Stimulated activated CD4-positive, alpha-beta T cell treated with anti-CD3 and anti-CD28 coated beads, Interleukin-1b, Interleukin-23, amount 100 ng/mL, for 24 hours (primary cell): ENCODE results near the gene IMPACT.
A peak's percentile ranks its signal among the peaks of the same experiment; 100 is the strongest.

Source experiments
- DNase-seq, 4 experiments: peaks; one replicate each; pipeline ENCODE4 v3.0.0-alpha.2; 2020; ENCODE audit warnings: low read depth in 4 of 4, low spot score in 1 of 4

IMPACT gene, protein sequence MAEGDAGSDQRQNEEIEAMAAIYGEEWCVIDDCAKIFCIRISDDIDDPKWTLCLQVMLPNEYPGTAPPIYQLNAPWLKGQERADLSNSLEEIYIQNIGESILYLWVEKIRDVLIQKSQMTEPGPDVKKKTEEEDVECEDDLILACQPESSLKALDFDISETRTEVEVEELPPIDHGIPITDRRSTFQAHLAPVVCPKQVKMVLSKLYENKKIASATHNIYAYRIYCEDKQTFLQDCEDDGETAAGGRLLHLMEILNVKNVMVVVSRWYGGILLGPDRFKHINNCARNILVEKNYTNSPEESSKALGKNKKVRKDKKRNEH

DNA sequence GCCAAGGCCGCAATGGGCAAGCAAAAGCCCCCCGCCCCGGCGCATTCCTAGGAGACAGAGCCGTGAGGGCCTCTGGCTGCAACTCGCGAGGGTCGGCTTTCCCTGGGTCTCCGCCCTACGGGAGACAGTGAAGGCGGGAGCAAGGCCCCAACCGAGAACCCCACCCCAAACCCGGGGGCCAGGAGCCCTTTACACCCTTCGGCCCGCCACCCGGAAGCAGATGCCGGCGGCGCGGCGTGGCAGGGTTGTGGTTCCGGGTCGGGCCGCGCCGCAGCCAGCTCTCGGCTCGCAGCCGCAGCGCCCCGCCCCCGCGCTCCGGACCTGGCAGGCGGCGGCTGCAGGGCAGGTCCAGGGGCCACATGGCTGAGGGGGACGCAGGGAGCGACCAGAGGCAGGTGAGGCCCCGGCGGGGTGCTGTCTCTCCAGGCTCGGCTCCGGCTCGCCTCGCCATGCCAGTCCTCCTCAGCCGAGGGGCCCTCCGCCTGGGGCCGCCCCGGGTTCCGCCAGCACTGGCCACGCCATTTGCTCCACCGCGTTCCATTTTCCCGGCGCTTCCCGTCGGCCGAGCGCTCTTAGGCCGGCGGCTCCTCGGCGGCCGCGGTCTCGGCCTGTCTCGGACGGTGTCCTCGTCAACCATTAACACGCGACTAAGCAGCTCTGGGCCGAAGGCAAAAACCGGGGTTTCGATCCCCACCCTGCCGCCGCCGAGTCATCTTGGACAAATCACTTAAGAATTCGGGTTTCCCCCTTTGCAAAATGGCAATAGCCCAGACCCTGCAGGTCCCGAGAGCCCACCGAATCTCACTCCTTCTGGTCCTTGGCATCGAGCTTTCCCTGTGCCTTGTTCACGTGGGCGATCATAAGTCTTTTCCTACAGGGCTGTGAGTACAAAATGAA is at the start of gene IMPACT:
Gene IMPACT, plus strand, starts transcription at position 273 of the 897 bp plus-strand sequence. Its CDS starts 87 bp downstream, at position 360.
- peak; percentile 45 to 69 (median 66) for DNase-seq

DNA sequence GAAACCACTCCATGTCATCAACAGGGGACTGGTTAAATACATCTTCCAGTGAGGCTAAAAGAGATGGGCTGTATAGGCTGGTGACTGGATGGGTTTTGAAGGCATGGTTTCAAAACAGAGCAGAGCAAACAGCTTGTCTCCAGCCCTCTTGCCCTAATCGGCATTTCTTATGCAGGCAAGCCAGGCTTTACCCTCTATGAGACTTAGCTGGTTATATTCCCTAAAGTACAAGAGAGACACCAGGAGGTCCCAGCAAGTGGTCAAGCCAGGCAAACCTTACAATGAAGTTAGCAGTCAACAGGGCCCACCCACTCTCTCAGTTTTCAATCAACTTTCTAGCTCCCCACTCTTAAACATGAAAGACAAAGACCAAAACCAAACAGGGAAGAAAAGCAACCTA is 47.9 kb upstream of the IMPACT start:
- DNase-seq = no peak

DNA sequence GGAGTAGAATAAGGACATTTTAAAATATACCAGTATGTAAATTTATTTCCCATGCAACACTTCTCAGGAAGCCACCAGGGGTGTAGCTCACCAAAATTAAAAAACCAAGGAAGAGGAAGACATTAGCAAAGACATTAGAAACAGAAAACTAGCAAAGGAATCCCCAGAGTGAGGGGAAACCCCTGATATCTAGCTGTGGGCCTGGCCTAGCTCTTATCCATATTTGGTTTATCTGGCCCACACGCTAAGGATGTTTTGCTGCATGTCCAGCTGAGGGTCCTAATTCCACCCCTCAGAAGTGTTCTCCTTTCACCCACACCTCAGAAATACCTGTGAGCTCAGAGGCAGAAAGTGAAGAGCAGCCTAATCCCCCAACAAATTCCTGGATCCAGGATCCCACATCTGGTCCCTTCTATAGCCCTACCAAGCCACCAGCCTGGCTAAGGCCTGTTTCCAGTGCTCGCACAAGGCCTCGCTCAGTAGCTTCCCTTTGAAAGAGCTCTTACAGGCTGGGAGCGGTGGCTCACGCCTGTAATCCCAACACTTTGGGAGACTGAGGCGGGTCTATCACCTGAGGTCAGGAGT is 46.2 kb upstream of the IMPACT start:
- DNase-seq = no peak

DNA sequence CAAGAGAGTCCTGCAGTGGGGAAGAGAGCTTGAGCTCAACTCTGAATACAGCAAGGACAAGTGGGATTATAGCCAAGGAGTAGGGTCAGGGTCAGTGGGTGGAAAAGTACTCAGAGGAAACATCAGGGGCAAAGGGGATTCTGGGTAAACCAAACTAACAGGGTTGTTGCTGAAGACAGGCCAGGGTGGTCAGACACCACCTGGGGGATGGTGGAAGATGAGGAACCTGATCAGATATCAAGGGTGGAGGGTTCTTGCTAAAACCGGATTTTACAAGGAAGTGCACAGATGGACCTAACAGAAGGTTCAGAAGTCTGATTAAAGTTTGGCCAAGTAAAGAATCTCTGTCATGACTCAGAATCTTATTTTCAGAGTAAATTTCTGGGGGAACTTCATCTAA is 45.3 kb upstream of the IMPACT start:
- no peak for DNase-seq

DNA sequence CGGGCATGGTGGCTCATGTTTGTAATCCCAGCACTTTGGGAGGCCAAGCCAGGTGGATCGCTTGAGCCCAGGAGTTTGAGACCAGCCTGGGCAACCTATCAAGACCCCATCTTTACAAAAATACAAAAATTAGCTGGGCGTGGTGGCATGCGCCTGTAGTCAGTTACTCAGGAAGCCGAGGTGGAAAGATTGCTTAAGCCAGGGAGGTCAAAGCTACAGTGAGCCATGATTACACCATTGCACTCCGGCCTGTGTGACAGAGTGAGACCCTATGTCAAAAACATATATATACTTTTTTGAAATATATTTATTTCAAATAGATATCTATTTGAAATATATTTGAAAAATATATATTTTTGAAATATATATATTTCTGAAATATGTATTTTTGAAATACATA is 39.8 kb upstream of the IMPACT start:
- no peak for DNase-seq

DNA sequence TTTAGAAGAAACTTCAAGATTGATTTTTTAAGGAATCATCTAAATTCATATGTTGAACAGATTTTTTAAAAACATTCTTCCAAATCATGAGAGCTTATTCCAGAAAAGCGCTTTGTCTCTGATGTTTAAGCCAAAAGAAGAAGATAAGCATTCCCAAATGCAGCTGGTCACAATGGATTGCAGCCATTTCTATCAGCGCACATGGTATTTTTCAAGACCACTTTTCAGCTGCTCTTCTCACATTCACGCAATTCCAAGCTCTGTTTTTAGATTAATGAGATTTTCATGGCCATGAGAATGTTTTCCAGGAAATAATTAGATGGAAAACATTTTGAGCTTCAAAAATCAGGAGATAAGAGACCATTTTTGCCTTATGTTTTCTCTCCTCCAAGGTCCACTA is 37.5 kb upstream of the IMPACT start:
- DNase-seq = no peak

DNA sequence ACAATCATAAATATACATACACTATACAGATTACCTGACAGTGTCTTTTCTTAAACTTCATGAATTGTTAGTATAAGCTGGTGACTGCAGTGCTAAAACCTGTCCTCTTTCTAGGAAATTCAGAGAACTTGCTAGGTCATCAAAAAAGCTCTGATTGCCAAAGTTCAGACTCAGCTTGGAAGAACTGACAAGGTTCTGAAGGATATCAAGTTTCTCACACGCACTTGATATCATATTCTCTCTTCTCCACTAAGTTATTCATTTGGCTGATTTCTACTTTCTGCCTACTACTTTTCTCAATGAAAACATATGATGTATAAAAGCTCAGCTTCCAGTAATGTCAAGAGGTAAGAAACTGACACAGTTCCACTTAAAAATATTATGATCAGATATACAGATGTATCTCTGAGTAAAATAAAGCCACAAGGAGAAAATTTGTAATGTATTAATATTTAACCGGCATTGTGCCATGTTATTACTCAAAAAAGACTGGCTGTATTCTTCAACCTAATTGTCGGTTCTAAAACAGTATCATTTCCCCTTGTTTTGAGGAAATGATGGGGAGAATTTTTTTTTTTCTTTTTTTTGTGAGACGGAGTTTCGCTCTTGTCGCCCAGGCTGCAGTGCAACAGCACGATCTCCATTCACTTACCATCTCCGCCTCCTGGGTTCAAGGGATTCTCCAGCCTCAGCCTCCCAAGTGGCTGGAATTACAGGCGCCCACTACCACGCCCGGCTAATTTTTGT is 31.2 kb upstream of the IMPACT start:
- no peak for DNase-seq

DNA sequence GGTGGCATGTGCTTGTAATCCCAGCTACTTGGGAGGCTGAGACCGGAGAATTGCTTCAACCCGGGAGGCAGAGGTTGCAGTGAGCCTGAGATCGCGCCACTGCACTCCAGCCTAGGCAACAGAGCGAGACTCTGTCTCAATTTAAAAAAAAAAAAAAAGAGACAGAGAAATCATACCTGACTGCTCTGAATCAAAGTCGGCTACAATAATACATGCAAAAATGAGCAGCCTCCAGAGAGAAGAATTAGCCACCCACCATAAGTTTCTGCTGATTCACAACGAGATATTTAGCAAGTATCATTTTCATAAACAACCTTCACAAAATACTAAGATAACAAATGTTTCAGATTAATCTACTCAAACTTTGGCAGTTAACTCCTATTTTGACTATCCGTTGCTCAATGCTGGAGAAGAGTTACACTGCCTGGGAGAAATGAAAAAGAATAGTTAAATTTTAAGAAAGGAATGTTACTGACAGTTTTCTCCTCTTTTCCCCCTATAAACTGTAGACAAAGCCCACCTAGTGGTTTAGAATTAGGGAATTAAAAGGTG is 30.3 kb upstream of the IMPACT start:
- no peak for DNase-seq

DNA sequence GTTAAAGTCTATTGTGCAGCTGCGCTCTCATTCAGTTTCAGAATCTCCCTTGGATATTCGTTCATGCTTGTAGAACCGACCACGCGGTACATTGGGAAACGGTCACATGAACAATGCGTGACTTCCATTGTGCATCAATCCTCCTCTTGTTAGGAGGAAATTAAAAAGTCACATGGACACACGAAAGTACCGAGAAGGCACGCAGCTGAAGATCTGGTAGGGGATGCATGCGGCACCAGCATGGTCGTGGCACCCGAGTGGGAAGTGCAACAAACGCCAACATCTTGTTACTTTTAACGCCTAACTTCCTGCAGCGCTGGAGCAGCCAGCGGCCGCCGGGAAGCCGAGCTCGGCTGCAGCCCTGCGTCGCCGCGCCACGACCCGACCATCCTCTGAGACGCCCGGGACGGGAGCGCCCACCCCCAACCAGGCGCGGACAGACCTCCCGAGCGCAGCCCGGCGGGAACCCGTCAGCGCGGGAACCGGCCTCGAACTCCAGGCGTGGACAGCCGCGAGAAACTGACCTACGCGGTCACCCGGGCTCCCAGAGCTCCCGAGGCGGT is 29.3 kb upstream of the IMPACT start:
- DNase-seq = peak in 1 of 4 experiments; percentile 7

DNA sequence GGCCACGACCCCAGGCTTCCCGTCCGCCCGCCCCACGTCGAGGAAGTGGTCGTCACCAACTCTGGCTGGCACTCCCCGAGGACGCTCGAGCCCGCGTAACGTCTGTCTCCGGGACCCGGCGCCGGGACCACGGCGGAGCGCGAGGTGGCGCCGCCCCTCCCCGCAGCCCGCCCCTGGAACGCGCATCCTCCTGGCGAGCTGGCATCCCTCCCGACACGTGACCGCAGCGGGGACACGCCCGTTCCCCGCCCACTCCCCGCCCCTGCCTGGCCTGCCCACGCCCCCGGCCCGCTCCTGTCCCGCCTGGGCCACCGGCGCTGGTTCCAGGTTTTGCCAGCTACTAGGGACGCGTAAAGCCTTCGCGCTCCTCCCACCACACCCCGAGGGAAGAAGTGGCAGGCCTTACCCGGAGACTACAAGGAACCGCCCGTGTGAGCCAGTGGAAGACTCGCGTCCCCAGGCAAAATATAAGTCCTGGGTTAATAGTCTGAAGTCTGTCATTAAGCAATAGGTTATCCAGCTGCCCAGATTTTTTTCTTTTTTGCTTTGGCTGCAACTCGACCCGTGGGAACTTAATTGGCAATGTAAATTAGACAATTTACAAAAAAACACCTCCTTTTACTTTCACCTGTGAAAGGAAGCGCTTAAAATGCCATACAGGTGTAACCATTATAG is 28.6 kb upstream of the IMPACT start, which contains the start of gene OSBPL1A:
Gene OSBPL1A, minus strand, starts transcription at position 131 of the 675 bp plus-strand sequence. CDS start 20,291 bp downstream, outside the sequence.
- DNase-seq = peak; percentile 42 to 79 (median 65)

DNA sequence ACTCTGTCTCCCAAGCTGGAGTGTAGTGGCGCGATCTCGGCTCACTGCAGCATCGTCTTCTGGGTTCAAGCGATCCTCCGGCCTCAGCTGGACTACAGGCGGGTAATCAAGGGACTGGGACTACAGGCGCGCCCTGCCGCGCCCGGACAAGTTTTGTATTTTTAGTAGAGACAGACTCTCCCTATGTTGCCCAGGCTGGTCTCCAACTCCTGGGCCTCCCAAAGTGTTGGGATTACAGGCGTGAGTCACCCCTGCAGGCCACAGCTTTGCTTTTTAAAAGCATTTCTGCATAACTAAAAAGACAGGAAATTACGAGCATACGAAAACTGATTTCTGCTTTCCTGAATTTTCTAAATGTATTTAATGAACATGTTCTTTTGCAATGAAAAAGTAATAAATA is 27.9 kb upstream of the IMPACT start:
- DNase-seq = no peak

DNA sequence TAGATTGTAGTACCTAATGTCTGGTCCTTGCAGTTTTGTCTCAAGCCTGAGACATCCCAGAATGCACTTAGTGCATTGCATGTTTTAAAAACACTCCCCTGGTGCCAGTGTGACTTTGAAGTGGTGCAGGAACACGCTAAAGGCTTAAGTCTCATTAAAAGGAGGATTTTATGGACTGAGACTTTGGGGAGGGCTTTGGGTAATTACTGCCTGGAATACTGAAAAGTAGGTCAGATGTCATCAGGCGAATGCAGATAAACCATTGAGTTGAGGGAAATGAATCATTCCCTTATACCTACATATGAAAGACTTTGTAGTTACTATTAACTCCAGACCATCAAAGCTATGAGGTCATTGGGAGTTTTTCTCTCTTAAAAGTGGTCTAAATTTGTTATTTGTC is 25.9 kb upstream of the IMPACT start:
- DNase-seq = no peak

DNA sequence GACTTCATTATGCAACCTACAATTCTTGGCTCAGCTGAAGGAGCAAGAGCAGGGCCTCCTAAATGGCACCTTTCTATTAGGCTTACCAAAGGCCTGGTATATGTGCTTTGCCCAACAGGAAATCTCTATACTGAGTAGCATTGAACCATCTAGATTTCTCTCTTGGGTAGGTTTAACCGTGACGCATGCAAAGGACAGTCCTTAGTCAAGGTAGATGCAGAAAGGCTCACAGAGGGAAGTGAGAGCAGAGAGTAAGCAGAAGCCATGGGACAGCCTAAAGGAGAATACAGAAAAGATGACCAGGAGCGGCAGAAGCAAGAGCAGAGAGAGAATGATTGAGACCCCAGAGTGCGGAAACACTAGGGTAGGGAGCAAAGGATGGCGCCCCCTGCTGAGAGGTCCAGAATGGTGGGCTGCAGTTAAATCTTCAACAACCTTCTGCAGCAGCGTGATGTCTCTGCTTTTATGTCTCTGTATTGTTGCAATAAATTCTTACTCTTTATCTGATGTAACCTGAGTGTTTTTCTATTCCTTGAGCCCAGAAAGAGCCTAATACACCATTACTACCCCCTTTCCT is 24.2 kb upstream of the IMPACT start:
- DNase-seq = no peak

DNA sequence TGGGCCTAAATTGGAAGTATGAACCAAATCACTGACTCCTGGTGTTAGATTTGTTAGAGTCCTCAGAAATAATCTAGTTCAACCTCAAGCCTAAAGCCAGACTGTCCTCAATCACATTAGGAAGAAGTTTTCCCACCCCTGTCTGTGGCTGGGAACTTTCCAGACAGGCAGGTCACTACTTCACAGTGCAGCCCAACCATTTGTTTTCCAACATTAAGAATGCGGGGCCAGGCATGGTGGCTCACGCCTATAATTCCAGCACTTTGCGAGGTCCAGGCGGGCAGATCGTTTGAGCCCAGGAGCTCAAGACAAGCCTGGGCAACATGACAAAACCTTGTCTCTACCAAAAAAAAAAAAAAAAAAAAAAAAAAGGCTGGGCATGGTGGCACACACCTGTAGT is 23.4 kb upstream of the IMPACT start:
- no peak for DNase-seq

DNA sequence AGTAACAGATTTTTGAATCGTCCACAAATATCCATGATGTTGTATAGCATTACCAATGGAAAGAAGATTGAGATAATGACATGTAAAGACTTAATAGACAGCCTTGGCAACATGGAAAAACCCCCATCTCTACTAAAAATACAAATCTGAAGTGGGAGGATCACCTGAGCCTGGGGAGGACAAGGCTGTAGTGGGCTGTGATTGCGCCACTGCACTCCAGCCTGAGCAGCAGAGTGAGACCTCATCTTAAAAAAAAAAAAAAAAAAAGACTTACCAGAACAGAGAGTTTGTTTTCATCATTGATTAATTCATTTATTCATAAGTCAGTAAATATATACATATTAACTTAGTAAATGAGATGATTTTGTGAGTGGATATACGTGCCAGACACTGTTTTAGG is 21.9 kb upstream of the IMPACT start:
- no peak for DNase-seq

DNA sequence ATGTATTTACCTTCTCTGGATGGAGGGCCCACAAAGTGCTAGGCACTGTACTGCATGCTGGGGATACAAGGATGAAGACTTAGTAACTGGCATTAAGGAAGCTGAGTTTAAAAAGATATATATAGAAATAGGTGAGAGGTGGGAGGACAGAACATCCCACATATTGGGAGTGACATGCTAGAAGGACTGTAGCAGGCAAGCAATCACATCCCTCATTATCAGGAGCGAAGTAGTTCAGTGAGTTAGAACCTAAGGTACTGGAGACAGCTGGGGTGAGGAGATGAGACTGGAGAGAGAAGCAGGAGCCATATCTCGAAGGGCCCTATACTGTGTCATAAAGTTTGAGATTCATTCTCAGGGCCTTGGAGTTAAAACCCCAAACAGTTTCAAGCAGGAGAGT is 18.0 kb upstream of the IMPACT start:
- no peak for DNase-seq

DNA sequence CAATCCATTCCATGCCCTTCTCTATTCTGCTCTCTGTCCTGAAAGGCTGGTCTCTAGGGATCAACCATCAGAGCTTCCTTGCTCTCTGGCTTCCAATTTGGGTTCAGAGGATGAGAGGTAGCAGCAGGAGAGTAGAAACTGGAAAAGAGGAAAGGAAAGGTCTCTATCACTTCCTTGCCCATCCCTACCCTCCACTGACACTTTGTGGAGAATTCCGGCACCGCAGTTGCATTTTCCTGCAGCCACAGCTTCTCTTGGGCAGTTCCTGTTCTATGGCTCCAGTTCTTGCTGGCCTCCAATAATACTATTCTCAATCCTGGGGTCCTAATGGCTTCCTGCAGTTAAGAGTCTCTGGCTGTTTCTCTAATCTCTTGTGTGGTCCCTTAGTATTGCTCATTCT is 13.3 kb upstream of the IMPACT start:
- DNase-seq = no peak

DNA sequence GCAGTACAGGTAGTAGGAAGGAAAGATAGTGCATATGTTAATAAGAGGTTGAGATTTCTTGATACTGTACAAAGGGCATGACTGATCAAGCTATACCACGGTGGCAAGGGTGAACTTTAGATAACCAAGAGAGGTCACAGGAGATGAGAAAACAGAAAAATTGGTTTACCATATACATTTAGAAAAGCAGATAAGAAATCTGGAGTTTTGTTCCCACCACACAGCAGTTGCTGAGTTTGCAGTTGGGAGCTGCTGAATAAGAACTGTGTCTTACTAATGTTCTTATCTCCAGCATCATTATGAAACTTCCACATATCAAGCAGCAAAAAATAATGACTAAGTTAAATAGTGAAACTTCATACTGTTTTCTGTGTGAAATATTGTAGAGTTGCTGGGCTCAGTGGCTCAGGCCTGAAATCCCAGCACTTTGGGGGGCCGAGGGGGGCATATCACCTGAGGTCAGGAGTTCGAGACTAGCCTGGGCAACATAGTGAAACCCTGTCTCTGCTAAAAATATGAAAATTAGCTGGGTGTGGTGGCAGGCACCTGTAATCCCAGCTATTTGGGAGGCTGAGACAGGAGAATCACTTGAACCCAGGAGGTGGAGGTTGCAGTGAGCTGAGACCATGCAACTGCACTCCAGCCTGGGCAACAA is 12.0 kb upstream of the IMPACT start:
- peak in 1 of 4 experiments; percentile 19 for DNase-seq

DNA sequence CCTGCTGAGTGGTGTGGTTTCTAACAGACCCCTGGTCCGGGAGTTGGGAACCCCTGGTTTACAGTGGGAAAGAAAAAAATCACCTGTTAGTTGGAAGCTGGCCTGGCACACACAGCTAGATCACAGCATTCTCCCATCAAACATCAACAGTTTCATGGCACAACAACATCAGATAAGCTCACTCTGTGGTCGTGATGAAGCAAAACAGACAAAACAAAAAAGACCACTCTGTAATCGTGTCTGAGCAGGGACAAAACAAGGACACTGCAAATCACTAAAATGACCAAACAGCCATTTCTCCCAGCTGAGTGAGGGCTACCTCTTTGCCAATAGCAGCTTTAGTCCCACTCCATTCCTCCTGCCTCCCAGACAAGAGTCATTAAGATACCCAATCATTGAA is 9.0 kb upstream of the IMPACT start:
- DNase-seq = no peak
